Mesothelial cell of epicardium (in vitro differentiated cells): ENCODE measurements around the gene IFT27. TPM values are rescaled to one million over a fixed set of nuclear protein-coding genes. Genes with fewer than 3 reads are reported as not detected.

ENCODE experiments used
- DNase-seq, 2 experiments: peaks; one replicate each; pipeline ENCODE4 v3.0.0; 2021; ENCODE audit warnings: low spot score in 2 of 2; ENCODE audit not compliant: unreplicated experiment in 2 of 2
- H3K27ac Mint-ChIP-seq: 2 replicates; pipeline ENCODE4 v1.8.0; 2021; ENCODE audit warnings: mixed read lengths
- H3K27me3 Mint-ChIP-seq: 2 replicates; pipeline ENCODE4 v1.8.0; 2021; ENCODE audit warnings: low read depth, mixed read lengths
- H3K36me3 Mint-ChIP-seq: 2 replicates; pipeline ENCODE4 v1.8.0; 2021; ENCODE audit warnings: mixed read lengths
- H3K4me1 Mint-ChIP-seq: 2 replicates; pipeline ENCODE4 v1.8.0; 2021; ENCODE audit warnings: mixed read lengths
- H3K4me3 Mint-ChIP-seq: 2 replicates; pipeline ENCODE4 v1.8.0; 2021; ENCODE audit warnings: mild to moderate bottlenecking, moderate library complexity, mixed read lengths
- H3K9me3 Mint-ChIP-seq: 2 replicates; pipeline ENCODE4 v1.8.0; 2021; ENCODE audit warnings: mixed read lengths
- total RNA-seq: library from RNA; stranded (reverse); gene quantifications from 3 replicates; pipeline ENCODE4 v1.2.1, GENCODE V29; 2021
- TF ChIP-seq, protein P1 (sequence below): fragments of 200-600 bp; sonication (generic); IDR thresholded peaks from one replicate; pipeline ENCODE4 v1.5.0; 2021; ENCODE audit warnings: antibody characterized with exemption; ENCODE audit not compliant: unreplicated experiment

The IFT27 gene
- total RNA-seq, 1 donor from 2014 or later: 58.6 TPM

DNA sequence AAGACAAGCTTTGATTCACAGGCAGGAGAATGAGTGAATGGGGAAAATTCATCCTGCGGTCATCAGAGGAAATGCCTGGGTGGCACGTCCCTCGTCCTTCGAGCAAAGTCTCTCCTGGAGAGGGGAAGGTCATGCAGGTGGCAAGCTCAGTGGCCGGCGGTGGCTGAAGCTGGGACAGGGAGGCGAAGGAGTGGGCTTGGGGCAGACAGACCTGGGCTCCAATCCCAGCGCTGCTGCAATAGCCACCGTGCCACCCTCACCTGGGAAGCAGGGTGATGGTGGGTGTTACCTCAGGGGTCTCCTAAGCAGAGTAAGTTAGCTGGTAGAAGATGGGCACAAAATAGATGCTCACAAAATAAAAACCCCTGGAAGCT, 49.9 kb downstream of the IFT27 start:
- H3K4me3 Mint-ChIP-seq: no peak overlapping the region
- no peaks in the 10 kb centered on the region for H3K9me3 Mint-ChIP-seq
- DNase-seq: peak in 1 of 2 experiments; percentile 31
- H3K36me3 Mint-ChIP-seq: no peaks in the 10 kb centered on the region
- peaks cover 69% of the 10 kb centered on the region for H3K27me3 Mint-ChIP-seq
- H3K4me1 Mint-ChIP-seq: no peaks in the 10 kb centered on the region
- H3K27ac Mint-ChIP-seq: no peak overlapping the region
- TF ChIP-seq, protein P1, sequence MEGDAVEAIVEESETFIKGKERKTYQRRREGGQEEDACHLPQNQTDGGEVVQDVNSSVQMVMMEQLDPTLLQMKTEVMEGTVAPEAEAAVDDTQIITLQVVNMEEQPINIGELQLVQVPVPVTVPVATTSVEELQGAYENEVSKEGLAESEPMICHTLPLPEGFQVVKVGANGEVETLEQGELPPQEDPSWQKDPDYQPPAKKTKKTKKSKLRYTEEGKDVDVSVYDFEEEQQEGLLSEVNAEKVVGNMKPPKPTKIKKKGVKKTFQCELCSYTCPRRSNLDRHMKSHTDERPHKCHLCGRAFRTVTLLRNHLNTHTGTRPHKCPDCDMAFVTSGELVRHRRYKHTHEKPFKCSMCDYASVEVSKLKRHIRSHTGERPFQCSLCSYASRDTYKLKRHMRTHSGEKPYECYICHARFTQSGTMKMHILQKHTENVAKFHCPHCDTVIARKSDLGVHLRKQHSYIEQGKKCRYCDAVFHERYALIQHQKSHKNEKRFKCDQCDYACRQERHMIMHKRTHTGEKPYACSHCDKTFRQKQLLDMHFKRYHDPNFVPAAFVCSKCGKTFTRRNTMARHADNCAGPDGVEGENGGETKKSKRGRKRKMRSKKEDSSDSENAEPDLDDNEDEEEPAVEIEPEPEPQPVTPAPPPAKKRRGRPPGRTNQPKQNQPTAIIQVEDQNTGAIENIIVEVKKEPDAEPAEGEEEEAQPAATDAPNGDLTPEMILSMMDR: no peak

DNA sequence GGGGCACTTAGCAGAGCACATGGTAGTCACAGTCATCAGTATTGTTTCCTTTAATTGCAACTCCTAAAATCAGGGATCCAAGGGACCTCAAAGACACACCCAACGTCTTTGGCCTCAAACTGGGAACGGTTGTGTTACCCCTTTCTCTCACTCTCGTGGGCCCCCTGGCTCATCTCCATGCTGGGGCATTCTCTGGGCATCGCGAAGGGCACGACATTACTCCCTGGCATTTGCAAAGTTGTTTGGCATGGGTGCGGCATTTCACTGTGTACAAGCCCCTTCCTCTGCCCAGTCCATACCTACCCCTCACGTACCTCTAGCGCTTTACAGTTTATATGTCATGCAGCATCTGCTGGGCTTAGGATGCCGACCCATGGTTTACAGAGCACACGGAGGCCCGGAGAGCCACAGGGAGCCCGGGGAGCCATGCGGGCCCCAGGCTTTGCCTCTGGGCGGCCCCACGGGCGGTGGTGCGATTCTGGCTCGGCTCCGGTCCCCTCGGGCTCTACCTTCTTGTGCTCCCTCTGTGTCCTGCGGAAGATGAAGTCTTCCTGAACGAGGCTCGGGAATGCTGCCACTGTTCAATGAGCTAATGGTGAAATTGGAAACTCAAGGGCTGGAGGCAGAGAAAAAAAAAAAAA, 50.4 kb downstream of the IFT27 start:
- Mint-ChIP-seq H3K36me3 (no peaks in the 10 kb centered on the region), H3K4me3 (no peak overlapping the region), H3K27me3 (peaks cover 74% of the 10 kb centered on the region), H3K9me3 (no peaks in the 10 kb centered on the region), H3K4me1 (no peaks in the 10 kb centered on the region), H3K27ac (no peak overlapping the region)
- TF ChIP-seq, protein P1: no peak
- DNase-seq: no peak

DNA sequence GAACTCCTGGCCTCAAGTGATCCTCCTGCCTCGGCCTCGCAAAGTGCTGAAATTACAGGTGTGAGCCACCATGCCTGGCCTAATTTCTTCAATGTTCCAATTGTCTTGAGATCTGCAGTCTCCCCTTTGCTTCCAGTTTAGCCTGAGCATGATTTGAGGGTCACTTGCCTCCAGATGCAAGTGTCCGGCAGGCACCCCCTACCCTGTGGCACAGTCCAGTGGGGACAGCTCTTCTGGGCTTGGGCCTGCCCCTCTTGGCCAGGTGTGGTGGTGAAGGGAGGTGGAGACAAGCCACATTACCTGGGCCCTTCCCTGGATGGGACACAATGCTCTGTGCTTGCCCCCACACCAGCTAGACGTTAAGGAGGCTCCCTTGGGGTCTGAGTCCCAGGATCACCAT, 51.1 kb downstream of the IFT27 start:
- no peaks in the 10 kb centered on the region for H3K9me3 Mint-ChIP-seq
- H3K4me1 Mint-ChIP-seq: no peaks in the 10 kb centered on the region
- no peak overlapping the region for H3K27ac Mint-ChIP-seq
- DNase-seq: no peak
- H3K36me3 Mint-ChIP-seq: no peaks in the 10 kb centered on the region
- H3K27me3 Mint-ChIP-seq: peaks cover 73% of the 10 kb centered on the region
- TF ChIP-seq, protein P1: no peak
- no peak overlapping the region for H3K4me3 Mint-ChIP-seq

DNA sequence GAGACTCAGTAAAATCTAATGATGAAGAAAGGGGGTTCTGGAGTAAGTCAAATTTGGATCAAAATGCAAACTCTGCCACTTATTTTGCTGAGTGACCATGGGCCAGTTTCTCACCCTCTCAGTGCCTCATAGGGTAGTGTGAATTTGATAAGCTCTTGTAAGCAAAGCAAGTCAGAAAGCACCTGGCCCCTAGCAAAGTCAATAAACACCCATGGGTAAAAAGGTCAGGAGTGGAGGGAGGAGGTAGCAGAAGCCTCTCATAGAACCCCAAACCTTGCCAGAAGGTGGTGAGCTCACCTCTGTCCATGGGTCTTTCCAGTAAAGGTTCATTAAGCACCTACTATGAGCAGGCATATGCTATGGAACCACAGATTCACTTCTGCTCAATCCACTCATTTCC, 53.9 kb downstream of the IFT27 start:
- peaks cover 79% of the 10 kb centered on the region for H3K27me3 Mint-ChIP-seq
- no peaks in the 10 kb centered on the region for H3K4me1 Mint-ChIP-seq
- H3K36me3 Mint-ChIP-seq: no peaks in the 10 kb centered on the region
- DNase-seq: no peak
- no peak overlapping the region for H3K27ac Mint-ChIP-seq
- no peaks in the 10 kb centered on the region for H3K9me3 Mint-ChIP-seq
- TF ChIP-seq, protein P1: no peak
- H3K4me3 Mint-ChIP-seq: no peak overlapping the region

DNA sequence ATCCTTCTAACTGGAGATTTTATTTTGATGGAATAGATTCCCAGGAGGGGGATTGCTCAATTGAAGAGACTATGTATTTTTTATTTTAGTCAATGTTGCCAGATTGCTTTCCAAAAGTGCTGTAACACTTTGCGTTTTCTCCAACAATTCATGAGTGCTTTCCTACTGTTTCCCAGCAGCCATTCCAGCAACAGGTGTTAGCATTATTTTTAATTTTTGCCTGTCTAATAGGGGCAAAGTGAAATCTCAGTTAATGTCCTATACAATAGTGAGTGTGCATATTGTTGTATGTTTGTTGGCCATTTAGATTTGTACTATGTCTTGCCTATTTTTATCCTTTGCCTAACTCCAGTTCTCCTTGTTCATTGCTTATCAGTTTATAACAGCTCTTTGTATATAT, 60.3 kb downstream of the IFT27 start:
- no peaks in the 10 kb centered on the region for H3K36me3 Mint-ChIP-seq
- H3K9me3 Mint-ChIP-seq: no peaks in the 10 kb centered on the region
- no peaks in the 10 kb centered on the region for H3K4me1 Mint-ChIP-seq
- no peak overlapping the region for H3K27ac Mint-ChIP-seq
- TF ChIP-seq, protein P1: no peak
- no peak overlapping the region for H3K4me3 Mint-ChIP-seq
- H3K27me3 Mint-ChIP-seq: peaks cover 64% of the 10 kb centered on the region
- DNase-seq: no peak

DNA sequence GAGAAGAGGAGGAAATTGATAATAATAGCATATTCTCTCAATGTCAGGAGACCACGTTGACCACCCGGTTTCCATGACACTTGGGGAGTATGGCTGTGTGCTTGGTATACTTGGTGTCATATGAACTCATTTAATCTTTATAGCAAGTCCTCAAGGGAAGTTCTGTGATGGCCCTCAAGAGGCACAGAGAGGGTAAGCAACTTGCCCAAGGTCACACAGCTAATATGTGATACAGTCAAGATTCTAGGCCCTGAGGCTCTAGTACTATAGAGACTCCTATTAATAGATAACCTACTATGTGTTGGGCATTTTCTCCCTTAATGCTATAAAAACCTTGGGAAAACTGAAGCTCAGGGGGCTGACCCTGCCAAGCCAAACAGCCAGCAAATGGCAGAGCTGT, 61.8 kb downstream of the IFT27 start:
- no peaks in the 10 kb centered on the region for H3K9me3 Mint-ChIP-seq
- no peak overlapping the region for H3K4me3 Mint-ChIP-seq
- TF ChIP-seq, protein P1: no peak
- H3K27ac Mint-ChIP-seq: no peak overlapping the region
- no peaks in the 10 kb centered on the region for H3K4me1 Mint-ChIP-seq
- peaks cover 64% of the 10 kb centered on the region for H3K27me3 Mint-ChIP-seq
- DNase-seq: no peak
- no peaks in the 10 kb centered on the region for H3K36me3 Mint-ChIP-seq
